ENCODE results near the gene ANKRD6. TPM values are rescaled to one million over a fixed set of nuclear protein-coding genes. Genes with fewer than 3 reads are reported as not detected.

The ANKRD6 gene
- total RNA-seq, 1 donor from 2014 or later, result 7.1 TPM

DNA sequence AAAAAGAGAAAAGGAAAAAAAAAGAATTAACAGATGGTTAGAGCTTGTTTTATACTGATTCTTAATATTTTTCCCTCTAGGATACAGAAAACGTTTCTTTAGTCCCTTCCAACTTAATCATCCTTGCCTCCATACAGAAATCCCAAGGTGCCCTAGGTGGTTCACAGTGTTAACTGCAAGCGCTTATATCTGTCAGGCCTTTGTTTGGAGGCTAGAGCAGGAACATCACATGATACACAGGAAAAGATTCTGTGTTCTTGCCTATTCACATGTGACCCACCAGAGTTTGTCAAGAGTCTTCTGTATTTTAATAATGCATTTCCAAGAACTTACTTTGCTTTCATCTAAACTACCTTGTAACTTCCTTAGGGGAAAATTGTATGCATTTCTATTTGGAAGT, 31.3 kb downstream of the ANKRD6 start:
- ATAC-seq (no peak), DNase-seq (ENCODE audit: low spot score) (no peak)

DNA sequence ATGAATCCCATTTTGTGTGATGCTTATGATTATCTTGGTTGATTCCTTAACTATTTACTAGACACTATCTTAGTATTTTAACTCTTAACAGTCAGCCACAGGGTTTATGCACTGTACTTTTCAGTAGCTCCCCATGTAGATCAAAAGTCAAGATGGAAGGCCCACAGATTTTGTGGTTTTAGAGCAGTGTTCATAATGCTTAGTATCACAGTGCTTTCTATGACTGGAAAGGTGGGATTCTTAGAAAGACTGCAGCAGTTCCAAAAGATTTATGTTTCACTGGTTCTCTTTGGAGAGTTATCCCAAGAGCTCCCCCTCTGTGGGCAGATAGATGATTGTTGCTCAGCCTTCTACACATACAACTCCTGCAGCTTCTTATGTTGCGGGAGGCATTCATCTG, 34.5 kb downstream of the ANKRD6 start:
- no peak for ATAC-seq
- no peak for DNase-seq (ENCODE audit: low spot score)

DNA sequence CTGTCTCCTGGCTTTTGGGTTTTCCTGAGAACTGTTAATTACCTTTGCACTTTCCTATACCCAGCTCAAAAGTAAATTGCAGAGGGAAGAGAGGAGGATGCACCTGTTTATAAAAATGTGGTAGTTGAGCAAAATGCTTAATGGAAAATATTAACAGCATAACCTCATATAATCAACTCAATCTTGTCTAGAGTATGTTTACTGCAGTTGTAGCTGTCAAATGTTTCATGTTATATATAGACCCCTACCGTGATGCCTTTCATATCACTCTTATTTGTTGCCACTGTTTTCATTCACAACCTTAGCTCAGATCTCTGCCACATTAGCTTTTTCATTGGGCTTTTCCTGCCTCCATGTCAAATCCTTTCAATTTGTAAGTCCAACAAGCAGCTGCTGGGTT, 36.0 kb downstream of the ANKRD6 start:
- ATAC-seq, result no peak
- DNase-seq (ENCODE audit: low spot score), result no peak

DNA sequence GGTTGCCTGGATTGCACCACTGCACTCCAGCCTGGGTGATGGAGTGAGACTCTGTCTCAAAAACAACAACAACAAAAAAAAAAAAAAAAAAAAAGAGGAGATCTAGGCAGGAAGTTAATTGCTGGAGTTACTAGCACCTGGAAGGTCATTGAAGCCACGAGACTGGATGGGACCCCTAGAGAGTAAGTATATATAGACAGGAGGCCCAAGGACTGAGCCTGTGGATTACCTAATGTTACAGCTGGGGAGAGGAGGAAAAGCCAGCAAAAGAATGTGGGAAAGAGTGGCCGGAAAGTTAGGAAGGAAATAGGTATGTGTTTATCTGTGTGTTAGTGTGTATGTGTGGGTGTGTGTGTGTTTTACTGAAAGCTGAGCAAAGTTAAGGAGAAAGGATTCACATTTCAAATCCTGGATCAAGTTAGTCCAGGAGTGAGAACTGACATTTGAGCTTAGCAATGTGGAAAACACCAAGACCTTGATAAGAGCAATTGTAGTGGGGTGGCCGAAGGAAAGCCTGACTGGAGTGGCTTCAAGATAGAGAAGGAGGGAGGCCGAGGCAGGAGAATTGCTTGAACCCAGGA, 38.4 kb downstream of the ANKRD6 start:
- no peak for ATAC-seq
- no peak for DNase-seq (ENCODE audit: low spot score)

DNA sequence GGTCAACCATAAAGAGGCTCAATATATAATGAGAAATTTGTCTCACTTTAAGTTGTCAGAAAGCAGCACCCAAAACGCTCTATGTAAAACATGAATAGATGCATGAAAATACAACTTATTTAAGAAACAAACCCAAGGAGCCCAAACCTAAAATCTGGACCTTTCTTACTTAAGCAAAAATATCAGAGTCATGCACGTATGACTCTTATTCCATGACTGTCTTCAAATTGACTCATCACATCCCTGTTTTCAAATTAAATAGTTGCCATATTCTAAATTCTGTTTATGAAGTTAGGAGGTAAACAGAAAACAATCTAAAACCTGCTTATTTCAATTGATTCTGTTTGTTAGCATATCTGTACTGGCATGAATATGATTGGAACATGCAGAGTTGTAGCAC, 42.1 kb downstream of the ANKRD6 start:
- peak; percentile 5 for ATAC-seq

DNA sequence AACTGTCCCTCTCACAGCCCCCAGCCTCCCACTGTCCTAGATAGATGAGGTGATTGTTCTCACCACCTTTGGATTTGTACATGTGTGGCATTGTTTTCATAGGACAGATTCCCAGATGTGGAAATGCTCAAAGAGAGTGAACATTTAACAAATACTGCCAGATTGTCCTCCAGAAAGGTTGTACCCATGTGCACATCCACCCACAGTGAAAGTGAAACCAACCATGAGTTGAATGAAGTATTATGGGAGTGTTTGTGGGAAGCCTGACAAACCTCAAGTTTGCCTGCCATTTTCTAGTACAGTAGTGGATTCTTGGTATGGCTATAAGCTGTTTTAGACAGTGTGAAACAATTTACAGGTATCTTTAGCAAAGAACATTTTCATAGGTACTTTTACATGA, 42.7 kb downstream of the ANKRD6 start:
- DNase-seq (ENCODE audit: low spot score), result peak; percentile 52
- ATAC-seq, result peak; percentile 93

More for the DNA sequence above, 42.1 kb downstream of the ANKRD6 start:
- no peak for DNase-seq (ENCODE audit: low spot score)

DNA sequence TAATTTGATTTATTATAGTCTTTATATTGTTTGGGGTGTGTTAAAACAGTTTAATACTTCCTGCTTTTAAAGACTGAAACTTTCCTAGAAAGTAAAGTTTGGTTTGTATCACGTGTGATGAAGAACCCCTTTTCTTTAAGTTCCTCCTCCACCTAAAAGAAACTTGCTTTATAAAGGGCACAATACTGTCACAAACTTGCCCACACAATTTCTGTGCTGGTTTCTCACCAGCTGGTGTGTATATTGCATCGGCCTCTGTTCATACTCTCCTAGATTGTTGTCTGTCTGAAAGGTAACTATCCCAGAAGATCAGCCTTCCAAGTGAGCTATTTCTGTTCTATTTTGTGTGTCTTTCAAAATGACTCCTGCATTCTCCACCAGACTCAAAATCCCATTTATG, 46.9 kb downstream of the ANKRD6 start:
- ATAC-seq (no peak), DNase-seq (ENCODE audit: low spot score) (no peak)

DNA sequence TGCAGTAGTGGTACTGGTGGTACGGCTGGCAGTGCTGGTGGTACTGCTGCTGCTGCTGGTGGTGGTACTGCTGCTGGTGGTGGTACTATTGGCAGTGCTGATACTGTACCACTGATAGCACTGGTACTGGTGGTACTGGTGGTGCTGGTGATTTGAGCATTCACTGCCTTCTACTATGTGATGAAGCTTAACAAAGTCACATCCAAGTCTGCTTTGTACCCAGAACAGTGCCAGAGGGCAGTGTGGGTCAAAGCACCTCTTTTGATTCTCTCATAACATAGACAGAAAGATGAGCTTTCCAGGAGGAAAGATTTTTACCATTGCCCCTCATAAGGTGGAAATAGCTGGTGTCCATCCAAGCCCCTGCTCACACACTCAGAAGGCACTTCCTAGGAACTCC, 48.7 kb downstream of the ANKRD6 start:
- no peak for DNase-seq (ENCODE audit: low spot score)
- ATAC-seq, result no peak

DNA sequence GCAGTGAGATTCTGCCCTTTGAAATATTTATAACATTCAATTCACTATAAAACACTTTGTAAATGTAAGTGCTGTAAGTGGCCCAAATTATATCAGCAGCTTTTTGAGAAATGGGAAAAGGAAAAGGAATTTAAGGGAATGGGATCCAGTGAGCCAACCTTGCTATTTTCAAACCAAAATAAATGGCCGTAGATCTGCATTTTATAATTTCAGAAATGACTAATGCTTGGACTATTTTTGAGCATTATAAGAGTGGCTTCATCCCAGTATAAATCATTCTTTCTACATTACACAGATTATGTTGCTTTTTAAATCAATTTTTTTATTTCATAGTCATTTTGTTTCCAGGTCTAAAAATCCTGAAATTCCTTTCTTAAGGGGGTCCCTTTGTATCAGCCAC, 49.2 kb downstream of the ANKRD6 start:
- DNase-seq (ENCODE audit: low spot score), result no peak
- no peak for ATAC-seq

DNA sequence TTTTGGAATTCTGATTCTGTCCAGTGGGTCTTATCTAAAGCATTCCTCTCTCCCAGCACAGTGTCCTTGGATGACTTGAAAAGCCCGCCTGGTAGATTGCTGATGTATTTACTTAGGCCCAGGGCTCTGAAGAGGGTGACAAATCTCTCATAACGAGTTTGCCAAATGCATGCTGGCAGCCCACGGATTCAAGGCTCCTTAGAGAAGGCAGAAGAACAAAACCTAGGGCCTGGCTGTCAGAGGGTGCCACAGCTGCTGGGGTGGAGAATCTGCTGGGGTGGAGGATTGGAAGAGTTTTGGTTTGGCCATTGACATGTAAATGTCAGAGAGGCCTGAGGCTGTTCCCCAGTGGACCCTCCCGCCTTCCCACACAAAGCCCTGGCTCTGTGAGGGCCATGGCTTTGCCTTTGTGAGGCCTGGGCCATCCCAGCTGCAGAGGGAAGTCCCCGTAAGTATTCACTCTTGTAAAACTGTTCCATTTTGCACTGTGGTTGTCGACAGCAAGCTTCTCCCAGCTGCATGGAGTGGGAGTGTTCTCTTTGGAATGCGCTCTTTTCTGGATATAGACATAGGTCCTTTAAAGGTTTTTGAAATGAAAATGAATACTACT, 50.3 kb downstream of the ANKRD6 start:
- DNase-seq (ENCODE audit: low spot score) (no peak), ATAC-seq (no peak)

DNA sequence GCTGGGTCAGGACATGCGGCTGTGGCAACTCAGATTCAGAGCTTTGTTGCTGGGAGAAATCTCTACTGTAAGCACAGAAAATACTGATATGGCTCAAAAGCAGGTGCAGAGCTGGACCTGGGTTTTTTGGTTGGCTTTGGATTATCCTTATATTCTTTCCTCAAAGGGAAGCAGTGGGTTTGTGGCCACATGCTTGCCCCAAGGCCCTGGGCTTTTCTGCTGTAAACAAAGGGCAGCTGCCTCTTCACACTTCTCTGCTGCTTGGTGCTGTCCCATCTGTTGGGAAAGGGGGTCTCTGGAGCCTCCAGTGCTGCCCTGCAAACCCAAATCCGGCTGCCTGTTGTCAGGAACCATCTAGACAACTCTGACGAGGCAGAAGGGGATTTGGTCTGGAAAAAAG, 52.4 kb downstream of the ANKRD6 start:
- no peak for ATAC-seq

DNA sequence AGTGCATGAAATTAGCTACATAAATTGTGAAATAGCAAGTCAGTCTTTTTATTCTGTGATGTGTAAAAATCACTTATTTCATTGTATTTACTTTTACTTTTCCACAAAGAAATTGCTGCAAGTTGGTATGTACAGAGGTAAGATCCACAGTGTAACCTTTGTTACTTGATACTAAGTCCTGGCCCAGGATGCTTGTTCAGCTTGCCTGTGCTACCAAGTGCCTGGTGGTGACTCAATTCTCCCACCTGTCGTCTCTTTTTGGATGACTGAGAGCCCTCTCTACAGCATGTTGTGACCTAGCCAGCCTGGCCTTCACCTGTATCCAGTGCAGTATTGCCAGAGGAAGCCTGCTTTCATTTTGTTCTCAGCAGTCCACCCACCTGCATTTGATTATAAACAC, 54.9 kb downstream of the ANKRD6 start:
- no peak for DNase-seq (ENCODE audit: low spot score)
- ATAC-seq, result peak; percentile 53

More for the DNA sequence above, 52.4 kb downstream of the ANKRD6 start:
- no peak for DNase-seq (ENCODE audit: low spot score)

DNA sequence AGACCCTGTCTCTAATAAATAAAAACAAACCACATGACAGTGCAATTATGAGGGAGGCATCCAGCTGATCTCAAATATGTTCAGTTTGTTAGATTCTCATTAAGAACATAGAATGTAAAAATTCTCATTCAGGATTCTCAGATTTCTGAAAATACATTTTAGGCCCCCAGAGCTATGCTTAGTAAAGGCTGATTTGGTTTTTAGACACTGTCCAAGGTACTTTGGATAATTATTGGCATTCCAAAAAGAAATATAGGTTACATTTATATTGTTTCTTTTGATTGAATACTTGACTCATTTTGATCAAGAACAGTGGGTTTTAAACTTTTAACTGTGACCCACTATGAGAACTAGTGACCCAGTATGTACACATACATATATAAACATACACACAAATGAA, 55.5 kb downstream of the ANKRD6 start:
- DNase-seq (ENCODE audit: low spot score) (no peak), ATAC-seq (no peak)

DNA sequence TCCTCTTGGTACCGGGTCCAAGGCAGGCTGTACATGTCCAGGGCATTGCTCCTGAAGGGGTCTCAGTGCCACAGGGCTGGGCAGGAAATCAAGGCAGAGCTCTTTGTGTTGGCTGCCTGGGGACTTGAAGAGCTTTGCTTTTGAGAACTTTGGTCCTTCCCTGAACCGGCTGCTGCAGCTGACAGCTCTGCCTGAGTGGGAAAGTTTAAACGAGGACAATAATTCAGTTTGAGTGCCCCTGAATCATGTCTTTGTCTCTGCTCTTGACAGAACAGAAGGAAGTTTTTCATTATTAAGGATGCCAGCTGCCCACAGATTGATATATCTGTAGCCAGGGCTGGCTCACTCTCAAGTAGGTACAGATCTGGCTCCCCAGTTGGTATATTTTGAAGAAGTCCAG, 56.1 kb downstream of the ANKRD6 start:
- ATAC-seq (no peak), DNase-seq (ENCODE audit: low spot score) (no peak)

DNA sequence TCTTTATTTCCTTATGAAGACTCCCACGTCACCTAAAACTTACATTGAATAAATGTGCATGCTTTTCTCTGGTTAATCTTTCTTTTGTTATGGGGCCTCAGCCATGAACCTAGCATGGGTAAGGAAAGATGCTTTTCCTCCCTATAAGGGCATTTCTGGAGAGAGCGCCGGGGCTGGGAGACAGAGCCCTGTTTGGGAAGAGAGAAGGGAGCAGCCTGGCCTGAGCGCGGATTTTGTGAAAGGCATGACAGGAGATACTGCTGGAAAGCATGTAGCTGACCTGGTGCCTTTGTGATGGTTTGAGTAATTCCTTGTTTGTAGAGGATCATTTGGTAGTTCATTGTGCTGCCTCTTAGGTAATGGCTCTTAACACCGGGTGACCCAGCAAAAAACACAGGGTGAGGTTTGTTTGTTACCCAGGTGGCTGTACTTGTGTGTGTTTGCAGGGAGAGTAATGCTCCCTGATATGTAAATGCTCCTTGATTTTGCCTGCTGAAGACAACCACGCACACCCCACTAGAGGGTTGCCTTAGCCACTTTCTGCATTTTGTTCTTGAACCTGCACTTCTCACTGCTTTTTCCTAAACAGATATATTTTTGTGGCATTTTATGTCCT, 59.2 kb downstream of the ANKRD6 start:
- ATAC-seq (peak; percentile 39), DNase-seq (ENCODE audit: low spot score) (no peak)

DNA sequence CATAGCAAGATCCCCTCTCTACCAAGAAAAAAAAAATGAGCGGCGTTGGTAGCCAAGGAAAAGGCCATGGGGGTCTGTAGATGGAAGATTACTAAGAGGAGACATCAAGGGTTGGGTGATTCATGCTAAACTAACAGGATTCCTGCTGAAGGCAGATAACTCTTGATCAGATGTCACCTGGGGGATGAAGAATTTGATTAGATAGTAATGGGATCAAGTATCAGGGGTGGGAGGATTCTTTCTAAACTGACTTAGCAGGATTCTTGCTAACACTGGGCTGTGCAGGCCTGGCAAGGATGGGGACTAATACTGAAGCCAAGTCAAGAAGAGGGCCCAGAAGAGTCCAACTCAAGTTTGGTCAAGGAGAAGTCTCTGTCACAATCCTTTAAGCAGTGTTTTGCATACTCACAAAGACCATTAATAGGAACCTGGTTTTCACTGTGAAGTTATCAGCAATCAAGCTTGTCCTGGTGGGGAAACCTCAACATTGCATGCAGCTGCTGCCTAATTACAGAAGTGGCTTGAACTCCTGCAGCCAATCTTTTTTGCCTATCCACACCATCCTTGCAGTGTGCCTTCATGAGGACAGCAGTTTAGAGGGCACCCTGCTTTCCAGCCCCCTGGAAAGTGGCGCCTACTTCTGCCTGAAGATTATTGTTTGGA, 61.3 kb downstream of the ANKRD6 start:
- DNase-seq (ENCODE audit: low spot score) (no peak), ATAC-seq (no peak)

DNA sequence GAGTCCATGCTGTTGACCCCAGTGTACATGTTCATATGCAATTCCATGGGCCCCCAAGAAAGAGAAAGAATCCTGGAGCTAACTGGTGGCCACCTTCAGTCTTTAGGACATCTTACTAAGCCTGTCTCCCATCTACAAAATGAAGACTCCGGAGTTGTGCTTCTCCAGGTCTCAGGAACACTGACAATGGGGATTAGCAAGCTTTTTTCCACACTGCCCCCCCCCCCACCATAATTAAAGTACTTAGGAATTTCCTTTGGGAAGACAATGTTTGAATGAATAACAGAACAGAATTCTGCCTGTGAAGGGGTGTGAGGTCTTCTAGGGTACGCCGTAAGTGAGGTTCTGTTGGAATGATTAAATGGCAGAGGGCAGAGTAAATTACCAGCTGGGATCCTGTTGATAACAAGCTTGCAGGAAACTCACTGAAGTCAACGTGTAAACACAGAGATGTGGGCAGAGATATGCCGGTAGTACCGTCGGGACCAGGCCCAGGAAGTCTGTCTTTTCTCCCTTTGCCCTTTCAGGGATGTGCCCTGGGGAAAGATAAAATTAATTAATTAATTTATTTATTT, 63.1 kb downstream of the ANKRD6 start:
- ATAC-seq (no peak), DNase-seq (ENCODE audit: low spot score) (no peak)

DNA sequence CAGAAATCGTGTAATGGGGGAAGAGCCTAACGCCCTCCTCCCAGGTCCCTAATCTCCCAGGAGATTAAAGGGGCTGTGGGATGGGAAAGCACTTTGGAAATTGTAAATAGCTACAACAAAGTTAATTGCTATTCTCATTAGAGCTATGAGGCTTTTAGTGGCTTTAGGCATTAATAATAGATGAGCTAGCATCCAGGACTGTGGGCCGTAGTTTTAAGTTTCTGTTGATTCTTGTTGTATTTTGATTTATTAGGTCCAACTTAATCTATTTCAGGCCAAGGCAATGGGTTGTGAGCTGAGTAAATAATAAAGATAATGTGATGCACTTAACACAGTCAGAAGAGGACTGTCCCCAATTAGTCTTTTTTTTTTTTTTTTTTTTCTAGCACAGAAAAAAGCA, 67.7 kb downstream of the ANKRD6 start:
- ATAC-seq (no peak), DNase-seq (ENCODE audit: low spot score) (no peak)

DNA sequence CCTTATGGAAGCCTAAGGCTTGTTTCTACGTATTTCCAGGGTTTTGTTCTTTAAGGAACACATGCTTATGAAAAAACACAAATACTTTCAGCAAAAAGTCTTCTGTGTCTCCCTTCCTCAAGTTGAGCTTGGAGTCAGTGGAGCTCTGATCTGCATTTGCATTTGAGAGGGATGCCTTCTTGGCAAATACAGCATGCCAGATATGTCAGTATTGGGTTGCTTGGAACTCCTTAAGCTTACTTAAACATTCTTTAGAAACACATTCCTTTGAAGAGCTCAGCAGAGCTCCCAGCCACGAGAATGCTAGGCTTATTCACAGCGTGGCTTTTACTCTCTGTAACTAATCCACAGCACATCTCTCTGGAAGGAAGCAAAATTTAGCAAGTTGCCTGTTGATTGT, 68.3 kb downstream of the ANKRD6 start:
- DNase-seq (ENCODE audit: low spot score), result no peak
- no peak for ATAC-seq

DNA sequence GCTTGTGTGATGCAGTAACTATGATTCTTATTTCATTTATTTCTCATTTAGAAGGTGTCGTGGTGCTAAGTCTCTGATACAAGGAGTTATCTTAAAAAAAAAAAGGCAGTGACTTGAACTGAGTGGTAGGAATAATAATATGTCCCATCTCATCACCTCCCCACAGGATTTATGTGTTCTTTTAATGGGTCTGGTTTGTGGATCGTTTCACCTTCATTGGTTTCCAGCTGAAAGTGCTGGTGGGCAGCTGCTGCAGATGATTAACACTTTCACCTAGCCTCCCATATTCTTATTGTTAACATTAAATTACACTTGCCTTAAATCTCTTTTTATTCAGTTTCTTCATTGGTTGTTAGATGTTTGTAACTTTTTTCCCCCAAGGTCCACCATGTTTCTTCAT, 68.8 kb downstream of the ANKRD6 start:
- no peak for ATAC-seq
- DNase-seq (ENCODE audit: low spot score), result no peak

DNA sequence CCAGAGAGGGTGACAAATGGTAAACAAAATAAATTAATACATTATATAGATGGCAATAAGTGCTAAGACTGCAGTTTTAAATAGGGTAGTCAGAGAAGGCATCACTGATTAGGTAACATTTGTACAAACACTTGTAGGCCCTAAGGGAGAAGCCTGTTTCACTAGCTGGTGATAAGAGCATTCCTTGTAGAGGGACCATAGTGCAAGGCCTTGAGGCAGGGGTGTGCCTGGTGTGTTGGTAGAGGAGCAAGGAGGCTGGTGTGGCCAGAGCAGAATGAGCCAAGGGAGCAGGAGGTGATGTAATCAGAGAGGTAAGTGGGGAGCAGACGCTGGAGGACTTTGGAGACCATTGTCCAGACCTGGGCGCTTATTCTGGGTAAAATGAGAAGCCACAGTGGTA, 70.7 kb downstream of the ANKRD6 start:
- ATAC-seq (no peak), DNase-seq (ENCODE audit: low spot score) (no peak)

DNA sequence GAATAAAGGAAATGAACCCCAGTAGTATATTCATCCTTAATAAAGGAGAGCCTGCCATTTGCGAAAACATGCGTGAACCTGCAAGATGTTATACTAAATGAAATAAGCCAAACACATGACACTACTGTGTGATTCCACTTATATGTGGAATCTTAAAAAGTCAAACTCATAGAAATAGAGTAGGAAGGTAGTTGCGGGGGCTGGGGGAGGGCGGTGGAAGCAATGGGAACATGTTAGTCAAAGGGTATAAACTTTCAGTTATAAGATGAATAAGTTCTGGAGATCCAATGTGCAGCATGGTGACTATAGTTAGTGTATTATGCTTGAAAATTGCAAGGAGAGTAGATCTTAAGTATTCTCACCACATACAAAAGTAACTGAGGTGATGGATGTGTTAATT, 72.9 kb downstream of the ANKRD6 start:
- no peak for ATAC-seq

More for the DNA sequence above, 72.9 kb downstream of the ANKRD6 start:
- no peak for DNase-seq (ENCODE audit: low spot score)
